OCI-M1 (cell line): Measurements from ENCODE around the gene CD83.
A peak's percentile ranks its signal among the peaks of the same experiment; 100 is the strongest.
"Not testable (repeated sequence)": the region's sequence is repeated elsewhere in the genome, so short reads cannot be mapped to it uniquely, and the experiment has no call there.

ENCODE experiments used
- DNase-seq: peaks from one replicate; lab custom pipeline; 2025; lab: John Stamatoyannopoulos, UW

Gene CD83, protein sequence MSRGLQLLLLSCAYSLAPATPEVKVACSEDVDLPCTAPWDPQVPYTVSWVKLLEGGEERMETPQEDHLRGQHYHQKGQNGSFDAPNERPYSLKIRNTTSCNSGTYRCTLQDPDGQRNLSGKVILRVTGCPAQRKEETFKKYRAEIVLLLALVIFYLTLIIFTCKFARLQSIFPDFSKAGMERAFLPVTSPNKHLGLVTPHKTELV

DNA sequence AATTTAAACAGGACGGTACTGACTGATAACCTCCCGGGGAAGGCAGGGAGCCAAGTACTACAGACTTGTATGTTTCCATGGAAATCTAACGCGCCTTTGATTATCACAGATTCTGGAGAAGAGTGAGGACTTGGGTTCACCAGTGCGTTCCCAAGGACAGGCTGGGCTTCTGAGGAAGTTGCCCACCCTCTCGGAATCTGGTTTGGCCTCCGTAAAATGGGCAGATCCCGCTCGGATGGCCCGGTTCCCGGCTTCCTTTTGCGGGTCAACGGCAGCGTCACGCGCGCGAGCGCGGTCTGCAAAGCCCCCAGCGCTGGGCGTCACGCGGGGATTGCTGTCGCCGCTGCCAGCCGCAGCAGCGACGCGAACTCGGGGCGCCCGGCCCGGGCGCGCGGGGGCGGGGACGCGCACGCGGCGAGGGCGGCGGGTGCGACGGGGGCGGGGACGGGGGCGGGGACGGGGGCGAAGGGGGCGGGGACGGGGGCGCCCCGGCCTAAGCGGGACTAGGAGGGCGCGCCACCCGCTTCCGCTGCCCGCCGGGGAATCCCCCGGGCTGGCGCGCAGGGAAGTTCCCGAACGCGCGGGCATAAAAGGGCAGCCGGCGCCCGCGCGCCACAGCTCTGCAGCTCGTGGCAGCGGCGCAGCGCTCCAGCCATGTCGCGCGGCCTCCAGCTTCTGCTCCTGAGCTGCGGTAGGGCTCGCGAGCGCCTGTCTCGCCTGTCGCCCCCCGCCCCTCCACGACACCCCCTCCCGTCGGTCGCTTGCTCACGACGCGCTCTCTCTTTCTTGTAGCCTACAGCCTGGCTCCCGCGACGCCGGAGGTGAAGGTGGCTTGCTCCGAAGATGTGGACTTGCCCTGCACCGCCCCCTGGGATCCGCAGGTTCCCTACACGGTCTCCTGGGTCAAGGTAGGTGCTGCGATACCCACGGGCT lies at the start of gene CD83:
CD83 (plus strand) TSS at position 615 of the 933 bp plus-strand sequence; CDS start at position 655, 40 bp downstream.
- DNase-seq, result peak; percentile 64

DNA sequence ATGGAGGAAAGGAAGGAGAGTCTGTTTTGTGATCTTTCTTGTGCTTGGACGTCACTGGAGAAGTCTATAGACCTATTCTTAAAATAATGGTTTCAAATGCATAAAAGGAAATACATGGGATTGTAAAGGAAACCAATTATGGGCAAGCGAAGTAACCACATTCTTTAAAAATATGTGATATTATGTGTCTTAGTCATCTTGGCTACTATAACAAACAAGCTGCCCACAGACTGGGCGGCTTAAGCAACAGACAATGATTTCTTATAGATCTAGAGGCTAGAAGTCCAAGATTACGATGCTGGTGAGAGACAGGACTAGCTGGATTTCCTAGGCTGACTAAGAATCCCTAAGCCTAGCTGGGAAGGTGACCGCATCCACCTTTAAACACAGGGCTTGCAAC lies 49.4 kb upstream of the CD83 start:
- DNase-seq, result no peak

DNA sequence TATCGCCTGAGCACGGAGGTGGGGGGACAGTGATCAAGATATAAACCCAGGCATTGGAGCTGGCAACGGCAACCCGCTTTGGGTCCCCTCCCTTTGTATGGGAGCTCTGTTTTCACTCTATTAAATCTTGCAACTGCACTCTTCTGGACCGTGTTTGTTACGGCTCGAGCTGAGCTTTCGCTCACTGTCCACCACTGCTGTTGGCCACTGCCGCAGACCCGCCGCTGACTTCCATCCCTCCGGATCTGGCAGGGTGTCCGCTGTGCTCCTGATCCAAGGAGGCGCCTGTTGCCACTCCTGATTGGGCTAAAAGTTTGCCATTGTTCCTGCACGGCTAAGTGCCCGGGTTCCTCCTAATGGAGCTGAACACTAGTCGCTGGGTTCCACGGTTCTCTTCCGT lies 48.9 kb upstream of the CD83 start:
- DNase-seq, result no peak

DNA sequence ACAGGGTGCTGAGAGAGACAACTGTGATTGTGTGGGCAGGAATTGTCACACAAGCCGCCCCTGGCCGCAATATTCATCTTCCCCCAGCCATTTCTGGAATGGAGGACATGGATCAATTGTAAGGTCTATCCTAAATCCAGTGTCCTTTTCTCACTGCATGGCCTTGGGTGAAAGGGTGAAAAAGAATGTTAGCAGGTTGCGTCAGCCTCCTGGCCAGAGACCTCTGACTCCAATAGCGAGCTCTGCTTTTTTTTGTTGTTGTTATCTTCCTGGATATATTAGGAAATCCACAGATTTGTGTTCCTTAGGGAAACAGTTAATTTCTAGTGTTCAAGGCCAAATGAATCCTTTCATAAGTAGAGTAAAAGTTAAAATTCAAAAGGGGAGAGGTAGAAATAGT lies 47.1 kb upstream of the CD83 start:
- DNase-seq, result no peak

DNA sequence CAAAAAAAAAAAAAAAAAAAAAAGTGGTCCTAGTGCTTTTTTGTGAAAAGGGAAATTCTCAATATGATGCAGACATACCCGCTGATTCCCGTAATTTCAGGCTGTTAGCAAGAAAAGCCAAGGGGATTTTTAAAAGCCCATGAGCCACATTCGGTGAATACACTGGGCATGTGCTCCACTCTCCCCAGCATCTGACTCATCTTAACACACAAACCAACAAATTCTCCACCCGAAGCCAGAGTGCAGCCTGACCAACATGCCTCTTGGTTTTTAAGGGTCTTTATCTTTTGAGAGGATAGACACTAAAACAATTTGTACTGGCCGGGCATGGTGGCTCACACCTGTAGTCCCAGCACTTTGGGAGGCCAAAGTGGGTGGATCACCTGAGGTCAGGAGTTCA lies 45.5 kb upstream of the CD83 start:
- no peak for DNase-seq

DNA sequence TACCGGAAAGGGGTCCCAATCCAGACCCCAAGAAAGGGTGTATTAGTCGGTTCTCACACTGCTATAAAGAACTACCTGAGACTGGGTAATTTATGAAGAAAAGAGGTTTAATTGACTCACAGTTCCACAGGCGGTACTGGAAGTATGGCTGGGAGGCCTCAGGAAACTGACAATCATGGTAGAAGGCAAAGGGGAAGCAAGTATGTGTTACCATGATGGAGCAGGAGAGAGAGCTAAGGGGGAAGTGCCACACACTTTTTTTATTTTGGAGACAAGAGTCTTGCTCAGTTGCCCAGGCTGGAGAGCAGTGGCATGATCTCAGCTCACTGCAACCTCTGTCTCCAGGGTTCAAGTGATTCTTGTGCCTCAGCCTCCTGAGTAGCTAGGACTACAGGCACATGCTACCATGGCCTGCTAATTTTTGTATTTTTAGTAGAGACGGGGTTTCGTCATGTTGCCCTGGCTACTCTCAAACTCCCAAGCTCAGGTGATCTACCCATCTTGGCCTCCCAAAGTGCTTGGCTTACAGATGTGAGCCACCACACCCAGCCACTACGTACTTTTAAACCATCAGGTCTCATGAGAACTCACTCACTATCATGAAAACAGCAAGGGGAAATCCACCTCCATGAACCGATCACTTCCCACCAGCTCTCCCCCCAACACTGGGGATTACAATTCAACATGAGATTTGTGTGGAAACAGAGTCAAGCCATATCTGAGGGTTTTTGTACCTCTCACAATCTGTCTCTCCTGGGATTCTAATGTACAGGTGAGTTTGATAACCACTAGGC lies 43.8 kb upstream of the CD83 start:
- DNase-seq, result not testable (repeated sequence)

DNA sequence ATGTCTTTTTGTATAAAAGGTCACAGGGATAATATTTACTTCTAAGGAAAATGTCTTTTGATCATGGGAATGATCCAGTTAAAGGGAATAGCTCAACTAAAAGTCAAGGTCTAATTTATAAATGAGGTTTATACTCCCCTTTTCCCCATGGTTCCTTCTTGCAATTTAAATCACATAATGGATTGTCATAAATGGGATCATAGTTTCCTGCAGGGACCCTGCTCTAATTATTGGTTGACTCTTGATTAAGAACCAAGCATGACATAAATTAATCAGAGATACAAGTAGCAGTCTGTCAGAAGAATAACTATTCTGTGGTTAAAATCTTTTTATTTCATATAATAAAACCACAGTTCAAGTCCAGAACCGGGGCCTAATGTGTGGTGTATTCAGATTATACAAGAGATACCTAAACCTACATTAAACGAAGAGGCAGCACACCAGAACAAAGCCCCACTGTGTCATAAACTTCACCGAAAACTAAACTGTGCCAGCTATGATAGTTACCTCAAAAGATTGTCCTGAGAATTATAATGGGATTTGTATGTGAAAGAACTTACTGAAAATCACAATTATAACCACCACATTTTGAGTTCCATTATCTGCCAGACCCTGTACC lies 43.0 kb upstream of the CD83 start:
- DNase-seq, result no peak

DNA sequence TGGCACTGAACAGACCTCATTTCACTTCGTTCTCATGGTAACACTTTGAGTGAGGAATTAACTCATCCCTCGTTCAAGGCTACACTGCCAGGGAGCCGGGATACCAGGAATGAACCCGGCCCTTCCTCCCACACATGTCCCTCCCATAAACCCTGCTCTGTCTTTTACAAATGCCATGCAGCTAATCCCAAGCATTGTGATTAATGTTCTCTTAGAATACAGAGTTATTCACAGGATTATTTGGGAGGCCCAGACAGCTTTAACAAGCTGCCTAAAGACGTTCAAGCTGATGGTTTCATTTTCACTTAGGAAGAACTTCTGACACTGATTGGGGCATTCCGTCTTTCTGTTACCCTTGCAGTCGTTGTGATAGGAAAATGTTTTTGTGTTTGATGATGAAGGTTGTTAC lies 42.5 kb upstream of the CD83 start:
- DNase-seq, result peak; percentile 85

DNA sequence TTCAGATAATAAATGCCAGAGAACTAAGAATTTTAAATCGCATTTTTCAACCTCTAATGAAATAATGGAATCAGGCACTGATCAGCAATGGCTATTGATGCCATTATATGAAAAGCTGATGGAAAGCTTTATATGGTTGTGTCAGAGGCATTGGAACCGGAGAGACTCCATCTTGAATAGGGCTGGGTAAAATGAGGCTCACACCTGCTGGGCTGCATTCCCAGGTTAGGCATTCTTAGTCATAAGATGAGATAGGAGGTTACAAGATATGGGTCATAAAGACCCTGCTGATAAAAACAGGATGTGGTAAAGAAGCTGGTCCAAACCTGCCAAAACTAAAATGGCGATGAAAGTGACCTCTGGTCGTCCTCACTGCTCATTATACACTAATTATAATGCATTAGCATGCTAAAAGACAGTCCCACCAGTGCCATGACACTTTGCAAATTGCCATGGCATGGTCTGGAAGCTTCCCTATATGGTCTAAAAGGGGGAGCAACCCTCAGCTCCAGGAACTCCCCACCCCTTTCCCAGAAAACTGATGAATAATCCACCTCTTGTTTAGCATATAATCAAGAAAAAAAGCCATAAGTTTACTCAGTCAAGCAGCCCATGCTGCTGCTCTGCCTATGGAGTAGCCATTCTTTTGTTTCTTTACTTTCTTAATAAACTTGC lies 40.2 kb upstream of the CD83 start:
- no peak for DNase-seq

DNA sequence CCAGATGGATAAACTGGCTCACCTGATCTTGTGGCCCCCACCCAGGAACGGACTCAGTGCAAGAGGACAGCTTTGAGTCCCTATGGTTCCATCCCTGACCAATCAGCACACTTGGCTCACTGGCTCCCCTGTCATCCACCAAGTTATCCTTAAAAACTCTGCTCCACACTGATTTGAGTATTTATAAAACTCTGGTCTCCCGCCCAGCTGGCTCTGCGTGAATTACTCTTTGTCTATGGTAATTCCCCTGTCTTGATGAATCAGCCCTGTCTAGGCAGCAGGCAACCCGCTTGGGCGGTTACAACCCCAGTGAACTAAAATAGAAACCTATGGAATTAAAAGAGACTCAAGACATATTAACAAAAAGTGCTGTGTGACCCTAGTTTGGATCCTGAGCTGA lies 38.1 kb upstream of the CD83 start:
- no peak for DNase-seq

DNA sequence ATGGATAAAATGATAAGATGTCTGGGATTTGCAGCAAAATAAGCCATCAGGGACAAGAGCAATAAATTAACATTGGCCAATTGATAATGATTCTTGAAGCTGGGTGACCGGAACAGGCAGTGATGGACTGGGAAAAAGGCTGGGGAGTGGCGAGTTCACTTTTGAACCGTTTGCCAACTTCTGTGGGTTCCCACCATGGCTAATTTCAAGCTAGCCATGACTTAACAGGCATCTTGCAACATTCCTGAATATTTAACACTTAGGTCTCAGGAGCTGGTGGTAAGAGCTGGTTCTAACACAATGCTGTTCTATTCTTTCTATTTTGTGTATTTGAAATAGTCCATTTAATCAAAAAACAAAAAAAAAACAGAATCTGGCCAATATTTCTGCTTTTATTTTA lies 37.6 kb upstream of the CD83 start:
- DNase-seq, result no peak

DNA sequence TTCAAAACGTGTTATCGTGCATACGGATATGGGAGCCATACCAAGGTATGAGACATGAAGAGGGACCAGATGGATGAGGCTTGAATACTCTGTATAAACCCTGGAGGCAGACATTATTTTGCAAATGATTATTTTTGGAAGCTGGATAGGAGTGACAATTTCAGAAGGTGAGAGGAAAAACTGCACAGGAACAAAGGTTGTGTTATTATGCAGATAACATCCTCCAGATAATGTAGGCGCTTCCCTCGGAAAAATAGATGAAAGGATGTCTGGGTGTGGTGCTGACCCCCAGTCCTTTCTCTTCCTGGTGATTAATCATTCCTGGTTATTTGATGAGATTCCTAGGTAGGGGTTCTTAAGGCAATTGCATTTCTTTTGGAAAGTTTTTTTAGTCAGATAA lies 36.4 kb upstream of the CD83 start:
- no peak for DNase-seq

DNA sequence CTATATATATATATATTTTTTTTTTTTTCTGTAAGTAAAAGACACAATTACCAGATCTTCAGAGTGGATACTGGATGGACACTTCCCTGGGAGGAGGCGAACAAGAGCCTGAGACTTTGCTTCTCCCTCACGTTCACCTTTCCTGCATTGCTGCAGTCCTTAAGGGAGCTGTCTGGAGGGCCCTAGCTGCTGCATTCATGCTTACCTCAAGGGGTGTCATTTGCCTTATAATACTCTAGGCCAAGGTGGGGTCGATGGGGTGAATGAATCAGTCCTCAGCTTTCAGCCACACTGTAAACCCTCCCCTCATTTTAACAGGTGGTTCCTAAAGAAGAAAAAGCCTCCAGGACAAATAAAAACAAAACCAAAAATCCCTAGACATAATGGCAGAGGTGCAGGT lies 34.8 kb upstream of the CD83 start:
- no peak for DNase-seq

DNA sequence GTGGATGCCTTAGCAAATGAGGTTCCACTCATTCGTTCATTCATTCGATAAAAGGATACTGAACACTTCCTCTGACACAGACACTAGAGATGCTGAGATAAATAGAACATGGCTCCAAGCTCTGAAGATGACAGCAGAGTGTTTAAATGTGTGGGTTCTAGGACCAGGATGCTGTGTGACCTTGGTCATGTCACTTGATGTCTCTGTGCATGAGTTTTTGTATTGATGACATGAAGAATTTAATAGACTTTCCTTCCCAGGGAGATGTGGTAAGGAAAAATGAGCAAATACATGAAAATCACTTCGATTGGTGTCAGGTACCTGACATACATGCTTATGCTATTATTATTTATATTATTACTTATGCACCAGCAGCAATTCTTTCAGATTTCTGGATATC lies 34.3 kb upstream of the CD83 start:
- DNase-seq, result no peak

DNA sequence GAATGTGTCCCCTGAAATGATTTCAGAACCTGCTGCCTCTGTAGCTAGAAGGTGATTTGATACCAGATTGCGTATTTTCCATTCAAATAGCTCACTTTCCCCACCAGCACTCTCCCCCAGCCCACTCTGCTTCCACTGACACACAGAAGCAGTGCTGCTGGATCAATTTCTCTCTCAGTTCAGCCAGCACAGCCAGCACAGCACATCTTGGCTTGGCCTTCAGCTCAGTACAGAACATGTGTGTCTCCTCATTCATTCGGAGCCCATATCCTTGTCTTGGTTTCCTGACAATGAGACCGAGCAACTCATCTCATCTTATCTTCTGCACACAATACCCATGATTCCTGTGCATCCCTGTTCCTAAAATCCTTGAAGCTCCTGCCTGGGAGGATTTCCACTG lies 33.8 kb upstream of the CD83 start:
- no peak for DNase-seq

DNA sequence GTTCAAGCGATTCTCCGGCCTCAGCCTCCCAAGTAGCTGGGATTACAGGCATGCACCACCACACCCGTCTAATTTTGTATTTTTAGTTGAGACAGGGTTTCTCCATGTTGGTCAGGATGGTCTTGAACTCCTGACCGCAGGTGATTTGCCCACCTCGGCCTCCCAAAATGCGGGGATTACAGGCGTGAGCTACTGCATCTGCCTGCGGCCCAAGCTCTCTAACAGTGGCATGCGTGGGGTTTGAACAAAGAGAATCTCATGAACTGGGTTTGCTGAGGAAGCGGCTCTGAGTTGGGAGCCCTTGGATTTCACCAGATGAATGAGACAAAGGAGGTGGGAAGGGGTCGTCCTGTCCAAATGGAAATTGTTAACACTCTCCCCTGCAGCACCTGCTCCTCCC lies 33.2 kb upstream of the CD83 start:
- no peak for DNase-seq

DNA sequence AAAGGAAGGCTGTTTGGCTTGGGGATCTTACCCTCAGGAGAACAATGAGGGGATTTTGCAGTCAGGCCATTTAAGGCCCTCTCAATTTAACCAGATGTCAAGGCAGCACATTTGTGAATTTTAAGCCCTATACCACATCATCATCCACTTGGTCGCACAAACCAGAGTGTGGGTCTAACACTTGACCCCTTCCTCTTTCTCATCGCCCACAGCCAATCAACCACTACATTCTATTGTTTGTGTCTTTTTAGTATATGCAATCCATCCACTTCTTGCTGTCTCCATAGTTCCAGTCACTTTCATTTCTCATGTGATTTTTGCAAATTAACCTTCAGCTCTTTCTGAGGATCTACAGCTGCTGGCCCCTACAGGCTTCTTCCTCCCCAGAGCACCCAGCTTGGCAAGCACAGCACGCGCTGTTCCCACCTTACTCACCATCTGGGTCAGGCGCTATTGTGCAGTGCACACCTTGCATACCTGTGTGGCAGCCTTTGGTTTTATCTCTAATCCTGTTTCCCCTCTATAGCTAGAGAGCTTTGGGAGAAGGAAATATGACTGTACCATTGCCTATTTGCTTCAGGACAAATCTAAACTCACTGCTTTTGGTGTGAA lies 32.3 kb upstream of the CD83 start:
- no peak for DNase-seq

DNA sequence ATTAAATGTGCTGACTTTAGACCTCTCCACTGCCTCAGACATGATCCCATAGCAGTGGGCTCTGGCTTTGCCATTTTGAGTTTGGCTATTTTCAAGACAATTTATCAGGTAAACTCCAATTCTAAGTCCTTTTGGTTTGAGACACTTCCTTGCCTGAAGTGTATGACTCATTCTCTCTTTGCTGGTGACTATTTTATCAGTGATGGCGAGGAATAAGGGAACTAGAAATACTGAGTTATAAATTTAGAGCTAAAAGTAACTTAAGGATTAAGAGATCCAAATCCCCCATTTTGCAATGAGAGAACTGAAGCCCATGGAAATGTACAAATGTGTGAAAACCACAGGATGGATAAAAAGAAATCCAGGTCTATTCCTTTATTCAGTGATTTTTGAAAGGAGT lies 30.9 kb upstream of the CD83 start:
- DNase-seq, result peak; percentile 52

DNA sequence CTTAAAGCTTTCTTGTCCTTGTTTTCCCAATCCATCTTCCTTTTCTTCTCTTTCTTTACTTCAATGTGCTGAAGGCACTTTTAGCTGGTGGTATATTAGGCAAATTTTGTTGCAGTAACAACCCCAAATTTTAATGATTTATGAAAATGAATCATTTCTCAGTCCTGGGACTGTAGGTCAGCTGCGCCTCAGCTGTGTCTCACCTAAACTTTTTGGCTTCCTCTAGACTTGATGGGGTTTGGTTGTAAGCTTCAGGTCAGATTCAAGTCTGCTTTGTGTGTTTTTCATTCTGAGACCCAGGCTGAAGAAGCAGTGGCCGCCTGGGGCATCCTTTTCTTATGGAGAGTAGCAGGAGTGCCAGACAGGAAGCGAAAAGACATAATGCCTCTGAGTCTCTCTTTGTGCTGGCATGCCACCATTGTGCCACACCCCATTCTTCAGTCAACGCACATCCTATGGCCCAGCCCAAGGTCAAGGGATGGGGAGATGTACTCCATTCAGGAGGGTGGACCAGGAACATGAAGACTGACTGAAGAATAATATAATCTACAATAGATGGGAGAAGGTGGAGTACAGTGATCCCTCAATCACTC lies 28.9 kb upstream of the CD83 start:
- DNase-seq, result no peak

DNA sequence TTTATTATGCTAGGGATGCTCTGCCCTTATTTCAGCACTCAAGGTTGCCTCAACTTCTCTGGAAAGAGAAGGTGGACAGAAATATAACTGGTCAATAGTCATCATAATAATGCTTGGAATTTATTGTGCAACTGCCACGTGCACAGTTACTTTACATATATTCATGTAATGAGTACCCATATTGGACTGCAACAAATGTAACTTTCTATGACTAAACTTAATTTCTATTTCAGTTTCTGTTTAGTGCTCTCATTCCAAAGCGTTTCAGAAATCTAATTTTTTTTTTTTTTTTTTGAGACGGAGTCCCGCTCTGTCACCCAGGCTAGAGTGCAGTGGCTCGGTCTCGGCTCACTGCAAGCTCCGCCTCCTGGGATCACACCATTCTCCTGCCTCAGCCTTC lies 28.3 kb upstream of the CD83 start:
- DNase-seq, result no peak
